PC-3 (cell line): ENCODE data around the gene IPO4. TPM values are rescaled to one million over a fixed set of nuclear protein-coding genes. Genes with fewer than 3 reads are reported as not detected.

Experiments
- ATAC-seq: fragments of 200-7000 bp; cut with Tn5 transposase; 2 replicates; pipeline ENCODE4 v1.9.1; 2020; ENCODE audit warnings: mild to moderate bottlenecking, moderate library complexity
- BruUV-seq: library from RNA; stranded (reverse); fragments of 400-500 nt; replicated peaks from 2 replicates; lab custom pipeline; 2021; lab: Mats Ljungman, UMichigan
- CTCF ChIA-PET: fragments of 300-600 bp; sonication (Branson Sonifier 250); formaldehyde crosslinking; loops from one replicate; lab custom pipeline; 2022; ENCODE audit warnings: antibody characterized with exemption; lab: Charles Lee
- POLR2A ChIA-PET: fragments of 300-600 bp; sonication (Branson Sonifier 250); formaldehyde crosslinking; loops from one replicate; lab custom pipeline; 2022; ENCODE audit warnings: antibody characterized with exemption; ENCODE audit not compliant: unreplicated experiment; lab: Charles Lee
- DNase-seq: peaks from one replicate; pipeline ENCODE4 v3.0.0-alpha.2; 2015
- H2AFZ ChIP-seq: fragments of 300-600 bp; sonication (generic); 2 replicates; pipeline ENCODE4 v1.6.0; 2016; ENCODE audit warnings: antibody characterized with exemption, low read length
- H3F3A ChIP-seq: fragments of 300-600 bp; sonication (generic); one replicate; pipeline ENCODE4 v1.6.0; 2017; ENCODE audit warnings: antibody characterized with exemption, low read length, control low read depth, mild to moderate bottlenecking; ENCODE audit not compliant: unreplicated experiment
- H3K27ac ChIP-seq: fragments of 300-600 bp; sonication (generic); 2 replicates; pipeline ENCODE4 v1.5.1; 2016; ENCODE audit warnings: mild to moderate bottlenecking, low read length
- H3K27me3 ChIP-seq: fragments of 300-600 bp; sonication (generic); 2 replicates; pipeline ENCODE4 v1.6.1; 2016; ENCODE audit warnings: low read length, mixed read lengths
- H3K36me3 ChIP-seq: fragments of 300-600 bp; sonication (generic); 2 replicates; pipeline ENCODE4 v1.6.1; 2016; ENCODE audit warnings: low read depth, mixed run types, low read length, mixed read lengths
- H3K4me1 ChIP-seq: fragments of 300-600 bp; sonication (generic); 2 replicates; pipeline ENCODE4 v1.5.1; 2016; ENCODE audit warnings: low read length; ENCODE audit not compliant: insufficient read depth
- H3K4me2 ChIP-seq: fragments of 300-600 bp; sonication (generic); 2 replicates; pipeline ENCODE4 v1.6.0; 2016; ENCODE audit warnings: low read length
- H3K4me3 ChIP-seq: fragments of 300-600 bp; sonication (generic); 2 replicates; pipeline ENCODE4 v1.5.1; 2016; ENCODE audit warnings: mild to moderate bottlenecking, low read length, mixed read lengths
- H3K79me2 ChIP-seq: fragments of 300-600 bp; sonication (generic); 2 replicates; pipeline ENCODE4 v1.6.1; 2017; ENCODE audit warnings: low read length, mixed read lengths
- H3K9ac ChIP-seq: fragments of 300-600 bp; sonication (generic); 2 replicates; pipeline ENCODE4 v1.6.0; 2016; ENCODE audit warnings: mild to moderate bottlenecking, low read length
- H3K9me2 ChIP-seq: fragments of 300-600 bp; sonication (generic); replicated peaks from 2 replicates; pipeline ENCODE4 v1.6.1; 2016; ENCODE audit warnings: mixed run types, low read length, mixed read lengths
- H3K9me3 ChIP-seq: fragments of 300-600 bp; sonication (generic); 2 replicates; pipeline ENCODE4 v1.6.1; 2016; ENCODE audit warnings: low read length, mixed read lengths
- H4K20me1 ChIP-seq: fragments of 300-600 bp; sonication (generic); 2 replicates; pipeline ENCODE4 v1.6.1; 2016; ENCODE audit warnings: low read length, mixed read lengths
- EZH2 ChIP-seq: fragments of 300-600 bp; sonication (generic); IDR thresholded peaks from one replicate; pipeline ENCODE4 v1.6.1; 2017; ENCODE audit warnings: antibody characterized with exemption, mild to moderate bottlenecking, low read length; ENCODE audit not compliant: unreplicated experiment
- EZH2phosphoT487 ChIP-seq: fragments of 300-600 bp; sonication (generic); IDR thresholded peaks from 2 replicates; pipeline ENCODE4 v1.6.1; 2018; ENCODE audit warnings: mild to moderate bottlenecking, antibody characterized with exemption, low read length, borderline replicate concordance
- intact Hi-C: fragments of 100-400 bp; cut with micrococcal nuclease; formaldehyde crosslinking; loops from 2 replicates; pipeline ENCODE4 v1.9.0; 2023
- total RNA-seq: library from RNA; depleted of rRNA; stranded (reverse); fragments of >200 nt; gene quantifications from 2 replicates; pipeline ENCODE4 v1.2.3, GENCODE V29; 2014
- TF ChIP-seq, protein P1 (sequence below): fragments of 300-600 bp; sonication (generic); conservative IDR thresholded peaks from 2 replicates; pipeline ENCODE4 v1.5.1; 2017; ENCODE audit warnings: antibody characterized with exemption, low read depth, mild to moderate bottlenecking, low read length

The IPO4 gene
- total RNA-seq, 1 experiment from 2014 or later: 211 TPM

DNA sequence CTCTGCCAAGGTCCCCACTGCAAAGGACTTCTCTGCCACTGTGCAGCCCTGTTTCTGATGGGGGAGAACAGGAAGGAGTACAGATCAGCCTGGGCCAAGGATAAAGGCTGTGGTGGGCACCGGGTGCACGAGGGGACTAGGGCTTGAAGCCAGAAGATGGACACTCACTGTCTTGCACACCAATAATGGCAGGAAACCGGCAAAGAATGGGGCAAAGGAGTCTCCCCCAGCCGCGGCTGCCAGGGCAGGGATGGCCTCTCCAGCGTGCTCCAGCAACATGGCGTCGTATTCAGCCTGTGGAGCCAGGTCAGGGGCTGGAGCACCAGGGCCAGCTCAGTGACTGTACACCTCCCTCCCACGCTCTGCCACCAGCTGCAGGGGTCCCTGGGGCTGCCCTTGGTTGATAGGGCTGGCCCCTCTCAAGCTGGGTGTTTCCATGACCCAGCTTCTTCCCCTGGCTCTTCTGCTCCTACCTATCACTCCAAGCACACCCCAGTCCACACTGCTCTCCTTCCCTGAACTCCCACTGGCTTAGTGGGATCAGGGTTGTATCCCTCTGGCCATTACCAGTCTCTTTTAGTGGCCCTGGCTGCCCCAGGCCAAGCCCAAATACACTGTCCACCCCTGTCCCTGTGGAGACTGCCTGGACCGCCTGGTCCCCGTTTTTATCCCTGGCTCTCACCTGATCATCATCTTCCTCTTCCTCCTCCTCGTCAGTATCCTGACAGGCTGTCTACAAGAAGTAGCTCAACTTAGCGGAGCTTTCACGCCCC is 6.3 kb downstream of the IPO4 start:
- Histone ChIP-seq H2AFZ (no peak overlapping the region), H3K27ac (no peak overlapping the region), H3F3A (no peaks in the 10 kb centered on the region), H3K79me2 (peaks cover 12% of the 10 kb centered on the region), H3K36me3 (peaks cover 43% of the 10 kb centered on the region; the same call in 1 of the 2 replicates), H3K9me3 (no peaks in the 10 kb centered on the region), H3K4me2 (no peak overlapping the region), H3K9ac (no peak overlapping the region), H3K4me1 (peaks cover under 1% of the 10 kb centered on the region), H3K9me2 (no peaks in the 10 kb centered on the region), H3K4me3 (no peak overlapping the region), H4K20me1 (no peaks in the 10 kb centered on the region), H3K27me3 (no peaks in the 10 kb centered on the region)
- ChIA-PET POLR2A (no interaction called here), CTCF (no interaction called here)
- no peak for ATAC-seq
- intact Hi-C loops: no loop called here
- DNase-seq: no peak
- TF ChIP-seq, protein P1, sequence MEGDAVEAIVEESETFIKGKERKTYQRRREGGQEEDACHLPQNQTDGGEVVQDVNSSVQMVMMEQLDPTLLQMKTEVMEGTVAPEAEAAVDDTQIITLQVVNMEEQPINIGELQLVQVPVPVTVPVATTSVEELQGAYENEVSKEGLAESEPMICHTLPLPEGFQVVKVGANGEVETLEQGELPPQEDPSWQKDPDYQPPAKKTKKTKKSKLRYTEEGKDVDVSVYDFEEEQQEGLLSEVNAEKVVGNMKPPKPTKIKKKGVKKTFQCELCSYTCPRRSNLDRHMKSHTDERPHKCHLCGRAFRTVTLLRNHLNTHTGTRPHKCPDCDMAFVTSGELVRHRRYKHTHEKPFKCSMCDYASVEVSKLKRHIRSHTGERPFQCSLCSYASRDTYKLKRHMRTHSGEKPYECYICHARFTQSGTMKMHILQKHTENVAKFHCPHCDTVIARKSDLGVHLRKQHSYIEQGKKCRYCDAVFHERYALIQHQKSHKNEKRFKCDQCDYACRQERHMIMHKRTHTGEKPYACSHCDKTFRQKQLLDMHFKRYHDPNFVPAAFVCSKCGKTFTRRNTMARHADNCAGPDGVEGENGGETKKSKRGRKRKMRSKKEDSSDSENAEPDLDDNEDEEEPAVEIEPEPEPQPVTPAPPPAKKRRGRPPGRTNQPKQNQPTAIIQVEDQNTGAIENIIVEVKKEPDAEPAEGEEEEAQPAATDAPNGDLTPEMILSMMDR: no peak
- TF ChIP-seq EZH2phosphoT487 (no peak), EZH2 (no peak)
- no TSS peak for BruUV-seq

DNA sequence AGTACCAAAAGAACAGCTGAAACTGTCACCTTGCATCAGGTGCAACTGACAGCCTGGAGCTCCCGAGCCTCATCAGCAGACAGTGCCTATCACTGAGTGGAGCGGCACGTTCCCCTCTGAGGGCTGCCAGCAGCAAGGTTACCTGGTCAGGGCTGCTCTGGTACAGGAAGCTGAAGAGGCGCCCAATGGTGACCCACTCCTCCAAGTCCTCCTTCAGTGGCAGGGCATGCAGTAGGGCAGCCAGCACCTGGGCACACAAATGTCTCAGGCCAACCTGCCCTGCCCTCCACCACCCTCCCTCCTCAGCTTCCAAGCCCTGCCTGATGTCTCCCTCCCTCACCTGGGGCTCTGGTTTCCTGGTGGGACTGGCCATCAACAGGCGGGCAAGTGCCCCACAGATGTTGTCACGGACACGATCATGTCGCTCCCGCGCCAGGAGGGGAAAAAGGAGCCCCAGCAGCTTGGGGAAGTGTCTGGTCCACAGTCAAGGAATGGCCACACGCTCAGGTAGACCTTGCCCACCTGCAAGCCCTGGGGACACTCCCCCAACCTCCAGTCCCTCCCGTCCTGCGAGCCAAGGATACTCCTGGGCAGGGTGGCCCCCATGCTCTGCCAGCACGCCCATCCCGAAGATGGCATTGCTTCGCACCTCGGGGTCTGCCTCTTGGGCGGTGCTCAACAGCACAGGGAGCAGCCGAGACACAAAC is 7.1 kb downstream of the IPO4 start:
- BruUV-seq: no TSS peak
- Histone ChIP-seq H3K79me2 (peaks cover 4% of the 10 kb centered on the region), H2AFZ (no peak overlapping the region), H3K27ac (no peak overlapping the region), H3K4me2 (no peak overlapping the region), H3K36me3 (peaks cover 37% of the 10 kb centered on the region; the same call in 1 of the 2 replicates), H3K27me3 (no peaks in the 10 kb centered on the region), H3K9ac (no peak overlapping the region), H3K4me1 (no peaks in the 10 kb centered on the region), H3K9me2 (no peaks in the 10 kb centered on the region), H3K9me3 (no peaks in the 10 kb centered on the region), H3K4me3 (no peak overlapping the region), H4K20me1 (no peaks in the 10 kb centered on the region), H3F3A (no peaks in the 10 kb centered on the region)
- ChIA-PET POLR2A (no interaction called here), CTCF (no interaction called here)
- DNase-seq: no peak
- intact Hi-C loops: no loop called here
- ATAC-seq: no peak
- TF ChIP-seq, protein P1: no peak
- TF ChIP-seq EZH2: no peak
- TF ChIP-seq EZH2phosphoT487: no peak
